COLO668 (cell line): ENCODE results near the gene SYNGR2.

ENCODE experiments used
- DNase-seq: peaks from one replicate; lab custom pipeline; 2025; ENCODE audit not compliant: unreplicated experiment; lab: John Stamatoyannopoulos, UW

SYNGR2 gene

GRCh38 chr17:78168242-78168902 lies at the start of gene SYNGR2:
Gene SYNGR2, plus strand, starts transcription at chr17:78168581. Its CDS starts 36 bp downstream, at chr17:78168617.
- peak; percentile 91 for DNase-seq

- no peak for DNase-seq
These were observed 49.6 kb upstream of the SYNGR2 start for GRCh38 chr17:78118801-78119241.

GRCh38 chr17:78120537-78120936 lies 47.8 kb upstream of the SYNGR2 start:
- no peak for DNase-seq

GRCh38 chr17:78120971-78121800 lies 47.2 kb upstream of the SYNGR2 start:
- DNase-seq: no peak

GRCh38 chr17:78121801-78122215 lies 46.6 kb upstream of the SYNGR2 start:
- no peak for DNase-seq

GRCh38 chr17:78122216-78122930 lies 46.0 kb upstream of the SYNGR2 start:
- no peak for DNase-seq

GRCh38 chr17:78122931-78123249 lies 45.5 kb upstream of the SYNGR2 start:
- no peak for DNase-seq

- DNase-seq: no peak
These were observed 45.0 kb upstream of the SYNGR2 start for GRCh38 chr17:78123258-78123929.

- no peak for DNase-seq
These were observed 44.1 kb upstream of the SYNGR2 start for GRCh38 chr17:78124081-78124835.

GRCh38 chr17:78124836-78125137 lies 43.6 kb upstream of the SYNGR2 start:
- DNase-seq: no peak

- DNase-seq: no peak
These were observed 43.1 kb upstream of the SYNGR2 start for GRCh38 chr17:78125138-78125913.

GRCh38 chr17:78125976-78126894 lies 42.1 kb upstream of the SYNGR2 start:
- no peak for DNase-seq

GRCh38 chr17:78126895-78127238 lies 41.5 kb upstream of the SYNGR2 start:
- DNase-seq: no peak

GRCh38 chr17:78127239-78127887 lies 41.0 kb upstream of the SYNGR2 start:
- DNase-seq: no peak

- peak; percentile 13 for DNase-seq
These were observed 40.4 kb upstream of the SYNGR2 start for GRCh38 chr17:78127888-78128550.

GRCh38 chr17:78128551-78129350 lies 39.6 kb upstream of the SYNGR2 start, which contains the start of gene TMC6:
Gene TMC6, minus strand, starts transcription at chr17:78128755. Its CDS starts 1,923 bp downstream, at chr17:78126832.
- peak; percentile 46 for DNase-seq
